ENCODE data around the gene ZFR.

Gene ZFR

DNA sequence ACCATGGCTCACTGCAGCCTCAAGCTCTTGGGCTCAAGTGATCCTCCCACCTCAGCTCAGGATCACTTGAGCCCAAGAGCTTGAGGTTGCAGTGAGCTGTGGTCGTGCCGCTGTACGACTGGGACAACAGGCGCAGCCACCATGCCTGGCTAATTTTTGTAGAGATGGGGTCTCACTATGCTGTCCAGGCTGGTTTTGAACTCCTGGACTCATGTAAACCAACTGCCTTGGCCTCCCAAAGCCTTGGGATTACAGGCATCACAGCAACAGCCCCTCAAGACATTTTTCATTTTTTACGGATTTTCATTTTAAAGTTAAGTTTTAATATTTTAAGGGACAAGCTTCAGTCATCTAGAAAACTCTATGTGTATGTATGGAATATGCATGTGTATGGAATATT is 78.9 kb downstream of the ZFR start:
- no CpG with 5 or more reads among the region's 5 CpGs for WGBS (ENCODE audit: extremely low coverage, insufficient coverage, insufficient read length)
- Histone ChIP-seq H2AFZ (ENCODE audit: insufficient read depth, low read length, poor library complexity) (no peak overlapping the region), H4K91ac (ENCODE audit: low read depth, low read length) (no peak overlapping the region), H3K9me3 (ENCODE audit: insufficient read depth, low read depth, low read length) (no peaks in the 10 kb centered on the region), H3K79me1 (ENCODE audit: low read length) (no peaks in the 10 kb centered on the region), H2BK12ac (ENCODE audit: low read length) (no peak overlapping the region), H3K23ac (ENCODE audit: low read length) (no peak overlapping the region), H3K14ac (ENCODE audit: low read length) (no peak overlapping the region), H3K79me2 (ENCODE audit: control insufficient read depth, insufficient read depth, low read length, poor library complexity) (no peaks in the 10 kb centered on the region), H3K4me1 (ENCODE audit: control insufficient read depth in 1 of 2, insufficient read depth in 2 of 2, low read length in 2 of 2) (peaks cover 0 to 2% of the 10 kb centered on the region in 2 experiments), H3K27ac (ENCODE audit: low read depth, low read length) (no peak overlapping the region), H3K9ac (ENCODE audit: low read length) (no peak overlapping the region), H2AK5ac (ENCODE audit: low read length) (no peak overlapping the region), H2BK120ac (ENCODE audit: insufficient read depth, low read length, poor library complexity) (no peak overlapping the region), H3K4ac (ENCODE audit: low read depth, low read length) (no peak overlapping the region), H4K8ac (ENCODE audit: low read depth, low read length) (no peak overlapping the region), H3K4me2 (ENCODE audit: low read length) (no peak overlapping the region), H4K12ac (ENCODE audit: low read depth, low read length) (peak overlapping the region; percentile 54), H3K18ac (ENCODE audit: low read length) (no peak overlapping the region), H3K36me3 (ENCODE audit: control insufficient read depth in 1 of 2, insufficient read depth in 2 of 2, low read length in 2 of 2) (peaks cover 9 to 14% of the 10 kb centered on the region in 2 experiments), H3K27me3 (ENCODE audit: insufficient read depth, low read length) (no peaks in the 10 kb centered on the region), H3K4me3 (ENCODE audit: low read depth, low read length) (no peak overlapping the region), H2BK5ac (ENCODE audit: low read depth, low read length, poor library complexity) (no peak overlapping the region)
- no peak for DNase-seq

- no peaks in the 10 kb centered on the region for H3K79me1 ChIP-seq (ENCODE audit: low read length)
- H3K27me3 ChIP-seq (ENCODE audit: insufficient read depth, low read length): no peaks in the 10 kb centered on the region
- no peak overlapping the region for H3K18ac ChIP-seq (ENCODE audit: low read length)
Measured at GRCh38 chr5:32363030-32363429, 81.5 kb downstream of the ZFR start.

DNA sequence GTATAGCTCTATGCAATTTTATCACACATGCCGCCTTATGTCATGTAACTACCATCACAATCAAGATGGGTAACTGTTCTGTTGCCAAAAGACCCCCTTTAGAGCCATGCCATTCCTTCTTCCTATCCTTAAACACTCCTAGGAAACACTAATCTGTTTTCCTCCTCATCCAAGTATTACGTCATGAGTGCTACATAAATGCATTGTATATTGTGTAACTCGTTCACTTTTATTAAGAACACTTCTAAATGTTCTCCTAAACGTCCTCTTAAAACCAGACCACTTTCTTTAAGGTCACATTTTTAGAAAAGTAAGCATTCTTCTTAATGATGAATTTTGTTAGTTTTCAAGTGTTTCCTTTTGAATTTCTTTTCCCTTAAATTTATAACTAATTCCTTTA is 82.0 kb downstream of the ZFR start:
- H4K12ac ChIP-seq (ENCODE audit: low read depth, low read length): no peak overlapping the region
- no peaks in the 10 kb centered on the region for H3K27me3 ChIP-seq (ENCODE audit: insufficient read depth, low read length)
- H2BK120ac ChIP-seq (ENCODE audit: insufficient read depth, low read length, poor library complexity): no peak overlapping the region
- H3K23ac ChIP-seq (ENCODE audit: low read length): no peak overlapping the region
- no peak overlapping the region for H3K27ac ChIP-seq (ENCODE audit: low read depth, low read length)
- H3K4me3 ChIP-seq (ENCODE audit: low read depth, low read length): no peak overlapping the region
- H3K79me1 ChIP-seq (ENCODE audit: low read length): no peaks in the 10 kb centered on the region
- no CpG with 5 or more reads among the region's 4 CpGs for WGBS (ENCODE audit: extremely low coverage, insufficient coverage, insufficient read length)
- no peak overlapping the region for H2BK12ac ChIP-seq (ENCODE audit: low read length)
- no peaks in the 10 kb centered on the region for H3K79me2 ChIP-seq (ENCODE audit: control insufficient read depth, insufficient read depth, low read length, poor library complexity)
- H4K8ac ChIP-seq (ENCODE audit: low read depth, low read length): no peak overlapping the region
- no peaks in the 10 kb centered on the region for H3K9me3 ChIP-seq (ENCODE audit: insufficient read depth, low read depth, low read length)
- H3K4ac ChIP-seq (ENCODE audit: low read depth, low read length): no peak overlapping the region
- peaks cover 8 to 11% of the 10 kb centered on the region in 2 experiments for H3K36me3 ChIP-seq (ENCODE audit: control insufficient read depth in 1 of 2, insufficient read depth in 2 of 2, low read length in 2 of 2)
- no peak for DNase-seq
- H2BK5ac ChIP-seq (ENCODE audit: low read depth, low read length, poor library complexity): no peak overlapping the region
- H3K4me1 ChIP-seq (ENCODE audit: control insufficient read depth in 1 of 2, insufficient read depth in 2 of 2, low read length in 2 of 2): peaks cover 0 to 2% of the 10 kb centered on the region in 2 experiments
- H3K4me2 ChIP-seq (ENCODE audit: low read length): no peak overlapping the region
- no peak overlapping the region for H3K18ac ChIP-seq (ENCODE audit: low read length)
- no peak overlapping the region for H2AK5ac ChIP-seq (ENCODE audit: low read length)
- H3K14ac ChIP-seq (ENCODE audit: low read length): no peak overlapping the region
- H4K91ac ChIP-seq (ENCODE audit: low read depth, low read length): no peak overlapping the region
- no peak overlapping the region for H2AFZ ChIP-seq (ENCODE audit: insufficient read depth, low read length, poor library complexity)
- H3K9ac ChIP-seq (ENCODE audit: low read length): no peak overlapping the region

More at GRCh38 chr5:32363030-32363429, 81.5 kb downstream of the ZFR start:
- H3K79me2 ChIP-seq (ENCODE audit: control insufficient read depth, insufficient read depth, low read length, poor library complexity): no peaks in the 10 kb centered on the region
- no peak overlapping the region for H3K27ac ChIP-seq (ENCODE audit: low read depth, low read length)
- H3K9ac ChIP-seq (ENCODE audit: low read length): no peak overlapping the region
- peaks cover 8 to 11% of the 10 kb centered on the region in 2 experiments for H3K36me3 ChIP-seq (ENCODE audit: control insufficient read depth in 1 of 2, insufficient read depth in 2 of 2, low read length in 2 of 2)
- no peak for DNase-seq
- no peak overlapping the region for H3K23ac ChIP-seq (ENCODE audit: low read length)
- no peaks in the 10 kb centered on the region for H3K9me3 ChIP-seq (ENCODE audit: insufficient read depth, low read depth, low read length)
- no peak overlapping the region for H2AFZ ChIP-seq (ENCODE audit: insufficient read depth, low read length, poor library complexity)
- no peak overlapping the region for H3K4ac ChIP-seq (ENCODE audit: low read depth, low read length)
- no peak overlapping the region for H4K12ac ChIP-seq (ENCODE audit: low read depth, low read length)
- no peak overlapping the region for H2AK5ac ChIP-seq (ENCODE audit: low read length)
- no peak overlapping the region for H4K91ac ChIP-seq (ENCODE audit: low read depth, low read length)
- H4K8ac ChIP-seq (ENCODE audit: low read depth, low read length): no peak overlapping the region
- no peak overlapping the region for H3K4me2 ChIP-seq (ENCODE audit: low read length)
- H2BK12ac ChIP-seq (ENCODE audit: low read length): no peak overlapping the region
- no peak overlapping the region for H3K4me3 ChIP-seq (ENCODE audit: low read depth, low read length)
- H3K14ac ChIP-seq (ENCODE audit: low read length): no peak overlapping the region
- H2BK5ac ChIP-seq (ENCODE audit: low read depth, low read length, poor library complexity): no peak overlapping the region
- no peak overlapping the region for H2BK120ac ChIP-seq (ENCODE audit: insufficient read depth, low read length, poor library complexity)
- H3K4me1 ChIP-seq (ENCODE audit: control insufficient read depth in 1 of 2, insufficient read depth in 2 of 2, low read length in 2 of 2): peaks cover 0 to 2% of the 10 kb centered on the region in 2 experiments

DNA sequence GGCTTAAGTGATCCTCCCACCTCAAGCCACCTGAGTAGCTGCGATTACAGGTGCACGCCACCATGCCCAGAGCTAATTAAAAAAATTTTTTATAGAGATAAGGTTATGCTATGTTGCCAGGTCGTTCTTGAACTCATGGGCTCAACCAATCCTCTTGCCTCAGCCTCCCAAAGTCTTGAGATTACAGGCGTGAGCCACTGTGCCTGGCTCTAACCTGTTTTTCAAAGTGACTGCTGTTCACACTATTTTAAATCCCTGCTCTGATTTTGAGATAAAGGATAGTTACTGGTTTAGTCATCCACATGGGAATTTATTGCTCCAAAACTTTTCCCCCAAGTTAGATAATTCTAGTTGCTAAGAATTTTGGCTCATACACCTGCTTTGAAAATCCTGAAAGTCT is 83.6 kb downstream of the ZFR start:
- H4K12ac ChIP-seq (ENCODE audit: low read depth, low read length): no peak overlapping the region
- no peak overlapping the region for H3K4ac ChIP-seq (ENCODE audit: low read depth, low read length)
- no peak overlapping the region for H2AK5ac ChIP-seq (ENCODE audit: low read length)
- H2BK120ac ChIP-seq (ENCODE audit: insufficient read depth, low read length, poor library complexity): no peak overlapping the region
- H4K91ac ChIP-seq (ENCODE audit: low read depth, low read length): no peak overlapping the region
- no peak overlapping the region for H4K8ac ChIP-seq (ENCODE audit: low read depth, low read length)
- no CpG with 5 or more reads among the region's 4 CpGs for WGBS (ENCODE audit: extremely low coverage, insufficient coverage, insufficient read length)
- H3K27ac ChIP-seq (ENCODE audit: low read depth, low read length): no peak overlapping the region
- no peak overlapping the region for H3K23ac ChIP-seq (ENCODE audit: low read length)
- H2BK5ac ChIP-seq (ENCODE audit: low read depth, low read length, poor library complexity): no peak overlapping the region
- H3K27me3 ChIP-seq (ENCODE audit: insufficient read depth, low read length): no peaks in the 10 kb centered on the region
- H3K4me2 ChIP-seq (ENCODE audit: low read length): no peak overlapping the region
- H2BK12ac ChIP-seq (ENCODE audit: low read length): no peak overlapping the region
- peak; percentile 67 to 82 for DNase-seq
- H3K4me1 ChIP-seq (ENCODE audit: control insufficient read depth in 1 of 2, insufficient read depth in 2 of 2, low read length in 2 of 2): peaks cover 0 to 2% of the 10 kb centered on the region in 2 experiments
- no peak overlapping the region for H3K9ac ChIP-seq (ENCODE audit: low read length)
- no peak overlapping the region for H2AFZ ChIP-seq (ENCODE audit: insufficient read depth, low read length, poor library complexity)
- peaks cover 15 to 16% of the 10 kb centered on the region in 2 experiments for H3K36me3 ChIP-seq (ENCODE audit: control insufficient read depth in 1 of 2, insufficient read depth in 2 of 2, low read length in 2 of 2)
- no peak overlapping the region for H3K14ac ChIP-seq (ENCODE audit: low read length)
- no peak overlapping the region for H3K4me3 ChIP-seq (ENCODE audit: low read depth, low read length)
- no peaks in the 10 kb centered on the region for H3K9me3 ChIP-seq (ENCODE audit: insufficient read depth, low read depth, low read length)
- H3K18ac ChIP-seq (ENCODE audit: low read length): no peak overlapping the region
- H3K79me2 ChIP-seq (ENCODE audit: control insufficient read depth, insufficient read depth, low read length, poor library complexity): no peaks in the 10 kb centered on the region
- H3K79me1 ChIP-seq (ENCODE audit: low read length): no peaks in the 10 kb centered on the region
